Fibroblast of the conjunctiva (primary cell): ENCODE measurements around the gene CPNE8.

Source experiments
- DNase-seq: peaks from one replicate; pipeline ENCODE4 v3.0.0-alpha.2; 2010; ENCODE audit warnings: low read depth

Gene CPNE8

GRCh38 chr12:38905480-38906351 lies at the start of gene CPNE8:
CPNE8 (minus strand) TSS chr12:38905591; CDS start chr12:38905534, 57 bp downstream.
- DNase-seq: peak; percentile 34

- DNase-seq: no peak
Measured at GRCh38 chr12:38954238-38954873, 49.0 kb upstream of the CPNE8 start.

- no peak for DNase-seq
Measured at GRCh38 chr12:38949363-38949762, 44.0 kb upstream of the CPNE8 start.

GRCh38 chr12:38934686-38935085 lies 29.3 kb upstream of the CPNE8 start:
- DNase-seq: no peak

- no peak for DNase-seq
Measured at GRCh38 chr12:38934078-38934584, 28.7 kb upstream of the CPNE8 start.

- no peak for DNase-seq
Measured at GRCh38 chr12:38932320-38932719, 26.9 kb upstream of the CPNE8 start.

- DNase-seq: no peak
Measured at GRCh38 chr12:38931461-38931860, 26.1 kb upstream of the CPNE8 start.

- DNase-seq: no peak
Measured at GRCh38 chr12:38930990-38931389, 25.6 kb upstream of the CPNE8 start.

GRCh38 chr12:38926501-38926900 lies 21.1 kb upstream of the CPNE8 start:
- DNase-seq: no peak

GRCh38 chr12:38921025-38921677 lies 15.8 kb upstream of the CPNE8 start:
- DNase-seq: peak; percentile 9

- no peak for DNase-seq
Measured at GRCh38 chr12:38919191-38919590, 13.8 kb upstream of the CPNE8 start.

GRCh38 chr12:38915429-38916182 lies 10.2 kb upstream of the CPNE8 start:
- DNase-seq: no peak

GRCh38 chr12:38912116-38912515 lies 6.7 kb upstream of the CPNE8 start:
- no peak for DNase-seq

- no peak for DNase-seq
Measured at GRCh38 chr12:38911611-38912010, 6.2 kb upstream of the CPNE8 start.

- no peak for DNase-seq
Measured at GRCh38 chr12:38907201-38907923, 2.0 kb upstream of the CPNE8 start.

GRCh38 chr12:38906482-38907200 lies 1.2 kb upstream of the CPNE8 start:
- DNase-seq: peak; percentile 72

- DNase-seq: peak; percentile 31
Measured at GRCh38 chr12:38904537-38905479, 583 bp downstream of the CPNE8 start.

GRCh38 chr12:38903596-38903995 lies 1.8 kb downstream of the CPNE8 start:
- no peak for DNase-seq

- DNase-seq: no peak
Measured at GRCh38 chr12:38898001-38898684, 7.2 kb downstream of the CPNE8 start.
